SK-N-SH (cell line): ENCODE results near the gene GRK1.

Source experiments
- CTCF ChIP-seq: fragments of 200-600 bp; sonication (generic); IDR thresholded peaks from 2 replicates; pipeline ENCODE4 v1.6.1; 2017; ENCODE audit warnings: antibody characterized with exemption, mild to moderate bottlenecking, moderate library complexity
- ELF1 ChIP-seq: IDR thresholded peaks from 2 replicates; pipeline ENCODE4 v1.4.0; 2012
- EP300 ChIP-seq, 2 experiments: IDR thresholded peaks; 2 replicates each; pipeline versions ENCODE4 v1.4.0 to v1.6.1; 2012; ENCODE audit warnings: borderline replicate concordance in 1 of 2, low read depth in 1 of 2, low read length in 1 of 2
- IRF3 ChIP-seq: fragments of 150-350 bp; IDR thresholded peaks from 2 replicates; pipeline ENCODE4 v1.6.1; 2016; ENCODE audit warnings: mild to moderate bottlenecking, low read depth, low read length
- MAX ChIP-seq: IDR thresholded peaks from 2 replicates; pipeline ENCODE4 v1.4.0; 2012; ENCODE audit warnings: low read depth
- NRF1 ChIP-seq: IDR thresholded peaks from 2 replicates; pipeline ENCODE4 v1.6.1; 2012; ENCODE audit warnings: low read depth, mild to moderate bottlenecking, low read length
- RXRA ChIP-seq: IDR thresholded peaks from 2 replicates; pipeline ENCODE4 v1.4.0; 2012; ENCODE audit warnings: low read depth, mild to moderate bottlenecking, borderline replicate concordance

GRCh38 chr13:113761136-113761535 is 94.1 kb downstream of the GRK1 start:
- no peak for TF ChIP-seq CTCF
- no peak for TF ChIP-seq RXRA
- TF ChIP-seq EP300 (IDR thresholded peaks at IDR 0.05; ENCODE audit: borderline replicate concordance in 1 of 2, low read depth in 1 of 2, low read length in 1 of 2) = no peak
- no peak for TF ChIP-seq MAX
- TF ChIP-seq IRF3 = no peak
- TF ChIP-seq ELF1 = no peak
- no peak for TF ChIP-seq NRF1
